ENCODE data around the gene CD58. TPM values are rescaled to one million over a fixed set of nuclear protein-coding genes. Genes with fewer than 3 reads are reported as not detected.
"Not testable (repeated sequence)": the region's sequence is repeated elsewhere in the genome, so short reads cannot be mapped to it uniquely, and the experiment has no call there.

The CD58 gene
- total RNA-seq, 1 donor from 2014 or later, result 7.0 TPM

GRCh38 chr1:116568662-116569380 is 2.0 kb downstream of the CD58 start:
- H3K27ac Mint-ChIP-seq, result no peak overlapping the region
- peaks cover 9% of the 10 kb centered on the region for H3K9me3 Mint-ChIP-seq (ENCODE audit: low read depth)
- peaks cover 6% of the 10 kb centered on the region for H3K36me3 Mint-ChIP-seq (ENCODE audit: insufficient read depth)
- TF ChIP-seq CTCF (IDR thresholded peaks at IDR 0.05; ENCODE audit: unreplicated experiment), result no peak
- H3K27me3 Mint-ChIP-seq, result peaks cover 11% of the 10 kb centered on the region
- H3K4me3 Mint-ChIP-seq (ENCODE audit: low read depth), result peak overlapping the region; percentile 18
- no peak for DNase-seq (ENCODE audit: low spot score, unreplicated experiment)
- H3K4me1 Mint-ChIP-seq (ENCODE audit: low read depth), result peaks cover 7% of the 10 kb centered on the region

- DNase-seq (ENCODE audit: low spot score, unreplicated experiment), result no peak
- Mint-ChIP-seq H3K27ac (peak overlapping the region; percentile 25), H3K4me3 (ENCODE audit: low read depth) (no peak overlapping the region), H3K9me3 (ENCODE audit: low read depth) (peaks cover 9% of the 10 kb centered on the region), H3K36me3 (ENCODE audit: insufficient read depth) (peaks cover 6% of the 10 kb centered on the region), H3K4me1 (ENCODE audit: low read depth) (peaks cover 7% of the 10 kb centered on the region), H3K27me3 (peaks cover 11% of the 10 kb centered on the region)
- TF ChIP-seq CTCF (IDR thresholded peaks at IDR 0.05; ENCODE audit: unreplicated experiment), result no peak
Observed at GRCh38 chr1:116567790-116568661, 2.8 kb downstream of the CD58 start.

DNA sequence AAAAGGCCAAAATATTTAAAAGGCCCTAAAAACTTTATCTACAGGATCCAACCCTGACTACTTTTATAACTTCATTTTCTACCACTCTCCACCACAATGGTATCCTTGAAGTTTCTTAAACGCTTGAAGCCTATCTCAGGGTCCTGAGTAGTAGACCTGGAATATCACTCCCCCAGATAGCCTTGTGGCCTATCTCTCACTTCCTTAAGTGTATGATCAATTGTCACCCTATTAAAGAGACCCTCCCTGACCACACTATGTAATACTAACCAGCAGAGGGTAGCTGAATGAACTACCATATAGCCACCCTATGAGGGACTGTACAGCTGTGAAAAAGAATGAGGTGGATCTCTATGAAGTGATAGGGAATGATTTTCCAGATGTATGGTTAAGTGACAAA is 5.6 kb downstream of the CD58 start:
- DNase-seq (ENCODE audit: low spot score, unreplicated experiment), result no peak
- Mint-ChIP-seq H3K4me3 (ENCODE audit: low read depth) (no peak overlapping the region), H3K4me1 (ENCODE audit: low read depth) (peaks cover 3% of the 10 kb centered on the region), H3K27ac (no peak overlapping the region), H3K36me3 (ENCODE audit: insufficient read depth) (peaks cover 7% of the 10 kb centered on the region), H3K9me3 (ENCODE audit: low read depth) (peaks cover 12% of the 10 kb centered on the region), H3K27me3 (no peaks in the 10 kb centered on the region)
- no peak for TF ChIP-seq CTCF (IDR thresholded peaks at IDR 0.05; ENCODE audit: unreplicated experiment)

GRCh38 chr1:116564426-116564825 is 6.4 kb downstream of the CD58 start:
- DNase-seq (ENCODE audit: low spot score, unreplicated experiment), result no peak
- H3K9me3 Mint-ChIP-seq (ENCODE audit: low read depth), result peaks cover 12% of the 10 kb centered on the region
- H3K27ac Mint-ChIP-seq, result no peak overlapping the region
- TF ChIP-seq CTCF (IDR thresholded peaks at IDR 0.05; ENCODE audit: unreplicated experiment), result no peak
- peaks cover 7% of the 10 kb centered on the region for H3K36me3 Mint-ChIP-seq (ENCODE audit: insufficient read depth)
- no peaks in the 10 kb centered on the region for H3K27me3 Mint-ChIP-seq
- no peaks in the 10 kb centered on the region for H3K4me1 Mint-ChIP-seq (ENCODE audit: low read depth)
- H3K4me3 Mint-ChIP-seq (ENCODE audit: low read depth), result no peak overlapping the region

- H3K27ac Mint-ChIP-seq; H3K4me1 Mint-ChIP-seq (ENCODE audit: low read depth); H3K4me3 Mint-ChIP-seq (ENCODE audit: low read depth); DNase-seq (ENCODE audit: low spot score, unreplicated experiment); H3K36me3 Mint-ChIP-seq (ENCODE audit: insufficient read depth); H3K27me3 Mint-ChIP-seq: not testable (repeated sequence)
- H3K9me3 Mint-ChIP-seq (ENCODE audit: low read depth), result peaks cover 12% of the 10 kb centered on the region
Observed at GRCh38 chr1:116562465-116562864, 8.4 kb downstream of the CD58 start.
